Measurements from ENCODE around the gene CCDC102B.

CCDC102B gene

GRCh38 chr18:68956650-68957049 lies 158.8 kb downstream of the CCDC102B start:
- DNase-seq: no peak
- in situ Hi-C loops (cut with HindIII; ENCODE audit: low pct_ligation_motif_present, low sequenced_read_pairs): no loop called here

GRCh38 chr18:68960355-68960754 lies 162.5 kb downstream of the CCDC102B start:
- H3K36me3 ChIP-seq (replicated peaks): no peaks in the 10 kb centered on the region
- no peak for DNase-seq
- H3K27ac ChIP-seq: no peak overlapping the region
- in situ Hi-C loops (cut with HindIII; ENCODE audit: low pct_ligation_motif_present, low sequenced_read_pairs): no loop called here
- no peak overlapping the region for H3K4me3 ChIP-seq (ENCODE audit: low read depth, low read length)
- no peaks in the 10 kb centered on the region for H3K27me3 ChIP-seq (replicated peaks)
- no peak for TF ChIP-seq CTCF (IDR thresholded peaks at IDR 0.05; ENCODE audit: low read depth, low read length, missing control alignments)

More at GRCh38 chr18:68956650-68957049, 158.8 kb downstream of the CCDC102B start:
- TF ChIP-seq CTCF (IDR thresholded peaks at IDR 0.05; ENCODE audit: low read depth, low read length, missing control alignments): no peak
- Histone ChIP-seq H3K27me3 (replicated peaks) (no peaks in the 10 kb centered on the region), H3K27ac (no peak overlapping the region), H3K4me3 (ENCODE audit: low read depth, low read length) (no peak overlapping the region), H3K36me3 (replicated peaks) (no peaks in the 10 kb centered on the region)

- in situ Hi-C loops (cut with HindIII; ENCODE audit: low pct_ligation_motif_present, low sequenced_read_pairs): no loop called here
- no peak for TF ChIP-seq CTCF (IDR thresholded peaks at IDR 0.05; ENCODE audit: low read depth, low read length, missing control alignments)
- no peak overlapping the region for H3K27ac ChIP-seq
- DNase-seq: no peak
- no peaks in the 10 kb centered on the region for H3K27me3 ChIP-seq (replicated peaks)
- no peak overlapping the region for H3K4me3 ChIP-seq (ENCODE audit: low read depth, low read length)
- H3K36me3 ChIP-seq (replicated peaks): no peaks in the 10 kb centered on the region
Measured at GRCh38 chr18:68962623-68963022, 164.7 kb downstream of the CCDC102B start.

GRCh38 chr18:68965817-68966216 lies 167.9 kb downstream of the CCDC102B start:
- TF ChIP-seq CTCF (IDR thresholded peaks at IDR 0.05; ENCODE audit: low read depth, low read length, missing control alignments): no peak
- in situ Hi-C loops (cut with HindIII; ENCODE audit: low pct_ligation_motif_present, low sequenced_read_pairs): no loop called here
- DNase-seq: no peak
- no peaks in the 10 kb centered on the region for H3K36me3 ChIP-seq (replicated peaks)
- H3K27ac ChIP-seq: no peak overlapping the region
- H3K27me3 ChIP-seq (replicated peaks): no peaks in the 10 kb centered on the region
- H3K4me3 ChIP-seq (ENCODE audit: low read depth, low read length): no peak overlapping the region

- in situ Hi-C loops (cut with HindIII; ENCODE audit: low pct_ligation_motif_present, low sequenced_read_pairs): no loop called here
- no peak overlapping the region for H3K4me3 ChIP-seq (ENCODE audit: low read depth, low read length)
- TF ChIP-seq CTCF (IDR thresholded peaks at IDR 0.05; ENCODE audit: low read depth, low read length, missing control alignments): no peak
- H3K36me3 ChIP-seq (replicated peaks): no peaks in the 10 kb centered on the region
- no peak overlapping the region for H3K27ac ChIP-seq
- DNase-seq: no peak
- no peaks in the 10 kb centered on the region for H3K27me3 ChIP-seq (replicated peaks)
Measured at GRCh38 chr18:68969027-68969426, 171.1 kb downstream of the CCDC102B start.

- Histone ChIP-seq H3K4me3 (ENCODE audit: low read depth, low read length) (no peak overlapping the region), H3K27ac (no peak overlapping the region), H3K27me3 (replicated peaks) (no peaks in the 10 kb centered on the region), H3K36me3 (replicated peaks) (no peaks in the 10 kb centered on the region)
- DNase-seq: peak; percentile 8
- TF ChIP-seq CTCF (IDR thresholded peaks at IDR 0.05; ENCODE audit: low read depth, low read length, missing control alignments): no peak
- in situ Hi-C loops (cut with HindIII; ENCODE audit: low pct_ligation_motif_present, low sequenced_read_pairs): no loop called here
Measured at GRCh38 chr18:68972176-68972575, 174.3 kb downstream of the CCDC102B start.

Data from brain microvascular endothelial cell (primary cell).